Cardiac muscle cell (in vitro differentiated cells and primary cell): ENCODE results near the gene NR3C1. TPM values are rescaled to one million over a fixed set of nuclear protein-coding genes. Genes with fewer than 3 reads are reported as not detected.

Experiments
- DNase-seq, 2 donors: peaks; one replicate each; pipeline versions ENCODE4 v3.0.0 to v3.0.0-alpha.2; 2010 to 2017; ENCODE audit warnings: low read depth in 1 of 2, low spot score in 1 of 2
- H3K27ac ChIP-seq: fragments of 200-600 bp; sonication (generic); 2 replicates; pipeline ENCODE4 v1.5.1; 2016
- H3K27me3 ChIP-seq: fragments of 200-600 bp; sonication (generic); 2 replicates; pipeline ENCODE4 v1.6.0; 2016; ENCODE audit warnings: control low read depth
- H3K36me3 ChIP-seq: fragments of 200-600 bp; sonication (generic); 2 replicates; pipeline ENCODE4 v1.5.1; 2016; ENCODE audit warnings: control low read depth
- H3K4me1 ChIP-seq: fragments of 200-600 bp; sonication (generic); 2 replicates; pipeline ENCODE4 v1.8.1; 2017; ENCODE audit warnings: low read depth, mild to moderate bottlenecking, mixed run types
- H3K4me3 ChIP-seq: fragments of 200-600 bp; sonication (generic); 2 replicates; pipeline ENCODE4 v1.5.1; 2016; ENCODE audit warnings: mild to moderate bottlenecking
- H3K9me3 ChIP-seq: fragments of 200-600 bp; sonication (generic); 2 replicates; pipeline ENCODE4 v1.5.1; 2017; ENCODE audit warnings: low read depth, mild to moderate bottlenecking, control low read depth
- CTCF ChIP-seq: IDR thresholded peaks from 2 replicates; pipeline ENCODE4 v1.5.1; 2012; ENCODE audit warnings: low read depth, mild to moderate bottlenecking, low read length
- polyA plus RNA-seq: library from polyadenylated mRNA; unstranded; fragments of >200 nt; fragmentation: Nextera tagmentation; extraction: Ambion mirVana; gene quantifications from 2 replicates; pipeline ENCODE4 v1.2.1, GENCODE V29; 2016
- total RNA-seq: library from RNA; depleted of rRNA; stranded (reverse); fragments of >200 nt; gene quantifications from 2 replicates; pipeline ENCODE4 v1.2.3, GENCODE V29; 2016

NR3C1 gene
- total and polyA plus RNA-seq, 2 experiments from 2014 or later = 9.4 to 9.7 TPM

- H3K4me1 ChIP-seq = peaks cover 5% of the 10 kb centered on the region
- TF ChIP-seq CTCF = no peak
- H3K36me3 ChIP-seq = no peaks in the 10 kb centered on the region
- peaks cover 12% of the 10 kb centered on the region for H3K27me3 ChIP-seq
- H3K9me3 ChIP-seq = no peaks in the 10 kb centered on the region
- H3K27ac ChIP-seq = no peak overlapping the region
- no peak overlapping the region for H3K4me3 ChIP-seq
- DNase-seq = no peak
Measured at GRCh38 chr5:143396353-143396940, 7.0 kb downstream of the NR3C1 start.

- Histone ChIP-seq H3K9me3 (no peaks in the 10 kb centered on the region), H3K4me1 (peaks cover 5% of the 10 kb centered on the region), H3K27ac (no peak overlapping the region), H3K27me3 (peaks cover 5% of the 10 kb centered on the region), H3K4me3 (no peak overlapping the region), H3K36me3 (no peaks in the 10 kb centered on the region)
- no peak for DNase-seq
- no peak for TF ChIP-seq CTCF
Measured at GRCh38 chr5:143395638-143396352, 7.7 kb downstream of the NR3C1 start.

DNA sequence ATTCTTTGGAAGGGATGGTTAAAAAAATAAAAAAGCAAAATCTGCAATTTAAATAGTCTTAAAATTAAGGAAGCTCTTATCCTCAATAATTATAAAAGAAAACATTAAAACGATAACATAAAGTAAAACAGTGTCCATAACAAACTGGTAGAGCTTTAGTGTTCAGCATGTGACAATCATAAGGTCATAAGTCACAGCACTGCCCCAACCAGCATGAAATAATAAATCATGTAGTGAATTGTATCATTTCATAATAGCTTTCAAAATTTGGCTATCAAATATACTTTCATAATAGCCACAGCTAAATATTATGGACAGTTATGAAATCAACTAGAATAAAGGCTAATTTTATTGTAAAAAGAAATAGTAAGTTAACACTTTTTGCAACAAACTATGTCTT lies 10.0 kb downstream of the NR3C1 start:
- Histone ChIP-seq H3K27ac (no peak overlapping the region), H3K4me3 (no peak overlapping the region), H3K36me3 (no peaks in the 10 kb centered on the region), H3K4me1 (peaks cover 5% of the 10 kb centered on the region), H3K27me3 (no peaks in the 10 kb centered on the region), H3K9me3 (no peaks in the 10 kb centered on the region)
- no peak for TF ChIP-seq CTCF
- DNase-seq = no peak

GRCh38 chr5:143390941-143391340 lies 12.5 kb downstream of the NR3C1 start:
- Histone ChIP-seq H3K36me3 (no peaks in the 10 kb centered on the region), H3K9me3 (no peaks in the 10 kb centered on the region), H3K27ac (no peak overlapping the region), H3K27me3 (no peaks in the 10 kb centered on the region), H3K4me1 (peaks cover 5% of the 10 kb centered on the region), H3K4me3 (no peak overlapping the region)
- no peak for DNase-seq
- no peak for TF ChIP-seq CTCF

- Histone ChIP-seq H3K9me3 (no peaks in the 10 kb centered on the region), H3K36me3 (no peaks in the 10 kb centered on the region)
Measured at GRCh38 chr5:143390258-143390657, 13.2 kb downstream of the NR3C1 start.

More at GRCh38 chr5:143390258-143390657, 13.2 kb downstream of the NR3C1 start:
- TF ChIP-seq CTCF = no peak
- no peak for DNase-seq
- Histone ChIP-seq H3K27ac (no peak overlapping the region), H3K4me1 (peaks cover 5% of the 10 kb centered on the region), H3K4me3 (no peak overlapping the region), H3K27me3 (no peaks in the 10 kb centered on the region)
